Stomach (tissue), 9 donors: ENCODE results near the gene DYNC2I2. TPM values are rescaled to one million over a fixed set of nuclear protein-coding genes. Genes with fewer than 3 reads are reported as not detected.
"Not testable (repeated sequence)": the region's sequence is repeated elsewhere in the genome, so short reads cannot be mapped to it uniquely, and the experiment has no call there.

Source experiments
- DNase-seq, 2 donors: peaks; one replicate each; pipeline versions ENCODE4 v3.0.0 to v3.0.0-alpha.2; 2013 to 2019
- H3K27ac ChIP-seq, 5 donors: fragments of 200-600 bp in 4 of 5; sonication (generic) in 4 of 5; one replicate each; pipeline ENCODE4 v1.5.1; 2013 to 2019; ENCODE audit warnings: mild to moderate bottlenecking in 1 of 5, moderate library complexity in 1 of 5
- H3K27me3 ChIP-seq, 3 donors: fragments of 200-600 bp; sonication (generic); one replicate each; pipeline ENCODE4 v1.5.1; 2017 to 2019; ENCODE audit warnings: mixed run types in 1 of 3
- H3K36me3 ChIP-seq, 4 donors: fragments of 200-600 bp; sonication (generic); 1 replicate in 3 of 4; 2 replicates in 1 of 4; pipeline ENCODE4 v1.5.1; 2016 to 2019
- H3K4me1 ChIP-seq, 4 donors: fragments of 200-600 bp; sonication (generic); one replicate each; pipeline ENCODE4 v1.5.1; 2016 to 2019
- H3K4me3 ChIP-seq, 4 donors: fragments of 200-600 bp; sonication (generic) in 3 of 4; one replicate each; pipeline ENCODE4 v1.5.1; 2016 to 2019; ENCODE audit warnings: mild to moderate bottlenecking in 1 of 4
- H3K9me3 ChIP-seq, 4 donors: fragments of 200-600 bp; sonication (generic); one replicate each; pipeline ENCODE4 v1.5.1; 2016 to 2019
- EP300 ChIP-seq: sonication (generic); formaldehyde crosslinking; IDR thresholded peaks from one replicate; pipeline ENCODE4 v1.6.1; 2017; ENCODE audit warnings: antibody characterized with exemption
- POLR2A ChIP-seq, 4 donors: fragments of 450-650 bp; IDR thresholded peaks; one replicate each; pipeline ENCODE4 v1.6.1; 2016; ENCODE audit warnings: antibody characterized with exemption in 4 of 4, control low read depth in 2 of 4, mild to moderate bottlenecking in 1 of 4, moderate library complexity in 1 of 4
- POLR2AphosphoS5 ChIP-seq, 3 donors: sonication (generic); formaldehyde crosslinking; IDR thresholded peaks; one replicate each; pipeline ENCODE4 v1.6.1; 2016; ENCODE audit warnings: antibody characterized with exemption in 3 of 3
- WGBS, 5 donors: extraction: QIAGEN DNeasy Blood & Tissue Kit in 3 of 5; methylation state at CpG; one replicate each; pipeline versions ENCODE4 v1.1.5 to v1.1.7; 2013 to 2018; 5-methylcytosine and 5-hydroxymethylcytosine counted together
- intact Hi-C: fragments of 100-400 bp; cut with DNase I; formaldehyde crosslinking; loops from one replicate; pipeline ENCODE4 v1.15.1; 2023; ENCODE audit warnings: low total_unique reads
- polyA plus RNA-seq, 3 donors: library from polyadenylated mRNA; stranded (reverse); fragments of 200-250 nt; gene quantifications; one replicate each; pipeline ENCODE4 v1.2.3, GENCODE V29; 2013
- total RNA-seq, 5 donors: library from RNA; depleted of rRNA; stranded (reverse); fragments of >200 nt; gene quantifications; one replicate each; pipeline versions ENCODE4 v1.1.0 to v1.2.3, GENCODE V29; 2014 to 2016
- TF ChIP-seq, protein P1 (sequence below), 7 experiments: fragments of 450-650 bp in 4 of 7; fragments of 200-600 bp in 3 of 7; sonication (generic) in 3 of 7; IDR thresholded peaks; one replicate each; pipeline ENCODE4 v1.5.1; 2016 to 2019; ENCODE audit warnings: antibody characterized with exemption in 7 of 7, control low read depth in 2 of 7, mild to moderate bottlenecking in 1 of 7
- donor health status: healthy with polysubstance abuse.
- donor health status: Bipolar disorder and iron deficiency.
- donor health status: healthy.

Gene DYNC2I2
- total and polyA plus RNA-seq, 8 donors: 2.9 to 125 (median 53.3) TPM

DNA sequence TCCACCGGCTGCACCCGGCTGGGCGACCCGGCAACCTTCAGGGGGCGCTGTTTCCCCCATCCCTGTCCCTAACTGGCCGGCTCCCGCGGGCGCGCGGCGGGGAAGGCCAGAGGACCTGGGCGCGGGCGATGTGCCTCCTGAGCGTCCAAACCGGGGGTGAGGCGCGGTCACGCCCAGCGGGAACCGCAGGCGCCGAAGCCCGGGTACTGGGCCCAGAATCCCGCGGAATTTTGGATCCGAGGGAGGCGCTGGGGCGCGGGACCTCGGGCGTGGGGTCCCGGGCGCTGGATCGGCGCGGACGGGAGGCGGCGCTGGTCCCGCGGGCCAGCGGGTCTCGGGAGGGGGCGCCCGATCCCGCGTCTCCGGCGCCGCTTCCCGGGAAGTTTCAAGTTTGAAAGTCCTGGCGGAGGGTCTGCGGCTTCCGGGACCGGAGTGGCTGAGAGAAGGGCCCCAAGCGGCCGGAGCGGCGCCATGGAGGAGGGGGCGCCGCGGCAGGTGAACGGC is 45.9 kb upstream of the DYNC2I2 start, which contains the start of gene PKN3:
Gene PKN3, plus strand, starts transcription at position 59 of the 504 bp plus-strand sequence. Its CDS starts 413 bp downstream, at position 472.
- Histone ChIP-seq H3K27ac (peak within 1 kb of the TSS; percentile 71 to 88 (median 81)), H3K9me3 (no peaks in the 10 kb centered on the region), H3K4me1 (peaks cover 12 to 24% (median 16%) of the 10 kb centered on the region in 4 donors), H3K27me3 (no peaks in the 10 kb centered on the region), H3K4me3 (peak within 1 kb of the TSS; percentile 74 to 85 (median 80)), H3K36me3 (peaks cover 0 to 11% (median 0%) of the 10 kb centered on the region in 4 donors)
- peak; percentile 90 to 96 for DNase-seq
- TF ChIP-seq, protein P1, sequence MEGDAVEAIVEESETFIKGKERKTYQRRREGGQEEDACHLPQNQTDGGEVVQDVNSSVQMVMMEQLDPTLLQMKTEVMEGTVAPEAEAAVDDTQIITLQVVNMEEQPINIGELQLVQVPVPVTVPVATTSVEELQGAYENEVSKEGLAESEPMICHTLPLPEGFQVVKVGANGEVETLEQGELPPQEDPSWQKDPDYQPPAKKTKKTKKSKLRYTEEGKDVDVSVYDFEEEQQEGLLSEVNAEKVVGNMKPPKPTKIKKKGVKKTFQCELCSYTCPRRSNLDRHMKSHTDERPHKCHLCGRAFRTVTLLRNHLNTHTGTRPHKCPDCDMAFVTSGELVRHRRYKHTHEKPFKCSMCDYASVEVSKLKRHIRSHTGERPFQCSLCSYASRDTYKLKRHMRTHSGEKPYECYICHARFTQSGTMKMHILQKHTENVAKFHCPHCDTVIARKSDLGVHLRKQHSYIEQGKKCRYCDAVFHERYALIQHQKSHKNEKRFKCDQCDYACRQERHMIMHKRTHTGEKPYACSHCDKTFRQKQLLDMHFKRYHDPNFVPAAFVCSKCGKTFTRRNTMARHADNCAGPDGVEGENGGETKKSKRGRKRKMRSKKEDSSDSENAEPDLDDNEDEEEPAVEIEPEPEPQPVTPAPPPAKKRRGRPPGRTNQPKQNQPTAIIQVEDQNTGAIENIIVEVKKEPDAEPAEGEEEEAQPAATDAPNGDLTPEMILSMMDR (IDR thresholded peaks at IDR 0.05): peak in 5 of 7 experiments; percentile 72 to 93 (median 83)
- TF ChIP-seq POLR2A (IDR thresholded peaks at IDR 0.05) (no peak), POLR2AphosphoS5 (IDR thresholded peaks at IDR 0.05) (peak in 2 of 3 donors; percentile 30 to 47)
- intact Hi-C loops: no loop called here
- 0 to 1% (median 0%) methylated on average over 23 to 65 of the region's 65 CpGs for WGBS, 5 donors

DNA sequence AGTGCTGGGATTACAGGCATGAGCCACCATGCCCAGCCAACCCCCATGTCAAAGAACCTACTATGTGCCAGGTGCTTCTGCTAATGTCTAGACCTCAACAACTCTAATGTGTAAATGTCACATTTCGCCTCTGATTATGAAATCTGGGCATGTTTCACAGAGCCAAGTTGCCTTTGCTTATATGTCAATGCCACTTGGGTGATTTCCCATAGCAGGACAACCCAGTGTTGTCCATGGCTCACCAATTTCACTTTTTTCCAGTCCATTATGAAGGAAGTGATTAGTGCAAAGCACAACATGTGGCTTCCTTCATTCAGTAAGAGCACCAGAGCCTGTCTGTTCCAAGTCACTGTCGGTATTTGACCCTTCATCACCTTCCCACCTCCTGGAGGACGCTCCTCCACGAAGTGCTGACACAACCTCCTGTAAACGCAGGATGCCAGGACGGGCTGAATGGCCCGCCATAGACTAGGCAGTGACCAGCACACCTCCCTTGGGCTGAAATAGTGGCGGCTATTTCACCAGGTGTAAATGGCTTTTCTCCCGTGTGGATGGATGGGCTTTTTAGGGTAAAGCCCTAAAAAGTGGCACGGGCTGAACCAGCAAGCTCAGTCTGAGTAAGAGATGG is 44.7 kb upstream of the DYNC2I2 start:
- Histone ChIP-seq H3K27ac (no peak overlapping the region), H3K36me3 (peaks cover 0 to 11% (median 7%) of the 10 kb centered on the region in 4 donors), H3K9me3 (no peaks in the 10 kb centered on the region), H3K27me3 (no peaks in the 10 kb centered on the region), H3K4me3 (no peak overlapping the region), H3K4me1 (peaks cover 12 to 27% (median 16%) of the 10 kb centered on the region in 4 donors)
- no peak for DNase-seq
- 75 to 82% (median 79%) methylated on average over 10 of the region's 10 CpGs for WGBS, 5 donors
- intact Hi-C loops: no loop called here
- TF ChIP-seq EP300 (no peak), POLR2AphosphoS5 (IDR thresholded peaks at IDR 0.05) (no peak), POLR2A (IDR thresholded peaks at IDR 0.05) (no peak)
- TF ChIP-seq, protein P1 (IDR thresholded peaks at IDR 0.05): no peak

DNA sequence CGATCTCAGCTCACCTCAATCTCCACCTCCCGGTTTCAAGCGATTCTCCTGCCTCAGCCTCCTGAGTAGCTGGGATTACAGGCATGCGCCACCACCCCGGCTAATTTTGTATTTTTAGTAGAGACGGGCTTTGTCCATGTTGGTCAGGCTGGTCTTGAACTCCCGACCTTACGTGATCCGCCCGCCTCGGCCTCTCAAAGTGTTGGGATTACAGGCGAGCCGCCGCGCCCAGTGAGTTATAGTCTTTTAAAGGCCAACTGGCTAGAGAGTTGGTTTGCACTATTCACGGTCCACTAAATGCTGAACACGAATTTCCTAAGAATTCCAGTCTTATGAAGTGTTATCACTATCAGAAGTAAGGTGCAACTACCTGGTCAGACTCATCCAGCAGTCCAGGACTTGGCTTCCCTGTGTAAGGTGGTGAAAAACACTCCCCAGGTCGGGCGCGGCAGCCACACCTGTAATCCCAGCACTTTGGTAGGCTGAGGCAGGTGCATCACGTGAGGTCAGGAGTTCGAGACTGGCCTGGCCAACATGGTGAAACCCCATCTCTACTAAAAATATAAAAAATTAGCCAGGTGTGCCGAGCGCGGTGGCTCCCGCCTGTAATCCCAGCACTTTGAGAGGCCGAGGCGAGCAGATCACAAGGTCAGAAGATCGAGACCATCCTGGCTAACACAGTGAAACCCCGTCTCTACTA is 42.6 kb upstream of the DYNC2I2 start:
- WGBS, 5 donors: 91 to 95% (median 93%) methylated on average over 28 to 30 of the region's 30 CpGs

GRCh38 chr9:128696923-128697707 is 40.5 kb upstream of the DYNC2I2 start:
- TF ChIP-seq POLR2A (IDR thresholded peaks at IDR 0.05) (no peak), POLR2AphosphoS5 (IDR thresholded peaks at IDR 0.05) (no peak), EP300 (no peak)
- TF ChIP-seq, protein P1 (IDR thresholded peaks at IDR 0.05): no peak
- H3K9me3 ChIP-seq: no peaks in the 10 kb centered on the region
- no peaks in the 10 kb centered on the region for H3K27me3 ChIP-seq
- whole genome bisulfite sequencing, 5 donors: 70 to 77% (median 75%) methylated on average over 8 of the region's 8 CpGs
- H3K27ac ChIP-seq: no peak overlapping the region
- peaks cover 27 to 53% (median 49%) of the 10 kb centered on the region in 4 donors for H3K36me3 ChIP-seq
- H3K4me1 ChIP-seq: peaks cover 0 to 11% (median 0%) of the 10 kb centered on the region in 4 donors
- intact Hi-C loops: loop anchor here (10.0 kb wide), 1 partner anchor 52 kb away; no protein-coding TSS in a partner anchor
- H3K4me3 ChIP-seq: no peak overlapping the region
- DNase-seq: no peak

More for the DNA sequence above, 42.6 kb upstream of the DYNC2I2 start:
- not testable (repeated sequence) for DNase-seq, H3K27ac ChIP-seq, H3K27me3 ChIP-seq, H3K4me3 ChIP-seq, H3K9me3 ChIP-seq
- intact Hi-C loops: loop anchor here (10.0 kb wide), 1 partner anchor 54 kb away; no protein-coding TSS in a partner anchor
- Histone ChIP-seq H3K36me3 (peaks cover 11 to 31% (median 28%) of the 10 kb centered on the region in 4 donors), H3K4me1 (peaks cover 12 to 27% (median 16%) of the 10 kb centered on the region in 4 donors)
